Epithelial cell of prostate (primary cell): Measurements from ENCODE around the gene PLAAT3.
"Not testable (repeated sequence)": the region's sequence is repeated elsewhere in the genome, so short reads cannot be mapped to it uniquely, and the experiment has no call there.

Experiments used
- DNase-seq: peaks from one replicate; pipeline ENCODE4 v3.0.0-alpha.2; 2011; ENCODE audit warnings: low read depth, low spot score
- H3K27ac ChIP-seq: fragments of 450-650 bp; 2 replicates; pipeline ENCODE4 v1.5.1; 2017; ENCODE audit warnings: mild to moderate bottlenecking

Gene PLAAT3

DNA sequence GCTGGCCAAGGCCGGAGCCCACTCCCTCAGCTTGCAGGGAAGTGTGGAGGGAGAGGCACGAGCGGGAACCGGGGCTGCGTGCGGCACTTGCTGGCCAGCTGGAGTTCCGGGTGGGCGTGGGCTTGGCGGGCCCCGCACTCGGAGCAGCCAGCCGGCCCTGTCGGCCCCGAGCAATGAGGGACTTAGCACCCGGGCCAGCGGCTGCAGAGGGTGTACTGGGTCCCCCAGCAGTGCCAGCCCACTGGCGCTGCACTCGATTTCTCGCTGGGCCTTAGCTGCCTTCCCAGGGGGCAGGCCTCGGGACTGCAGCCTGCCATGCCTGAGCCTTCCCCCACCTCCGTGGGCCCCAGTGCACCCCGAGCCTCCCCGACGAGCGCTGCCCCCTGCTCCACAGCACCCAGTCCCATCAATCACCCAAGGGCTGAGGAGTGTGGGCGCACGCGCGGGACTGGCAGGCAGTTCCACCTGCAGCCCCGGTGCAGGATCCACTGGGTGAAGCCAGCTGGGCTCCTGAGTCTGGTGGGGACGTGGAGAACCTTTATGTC lies 64.0 kb downstream of the PLAAT3 start:
- not testable (repeated sequence) for H3K27ac ChIP-seq, DNase-seq

DNA sequence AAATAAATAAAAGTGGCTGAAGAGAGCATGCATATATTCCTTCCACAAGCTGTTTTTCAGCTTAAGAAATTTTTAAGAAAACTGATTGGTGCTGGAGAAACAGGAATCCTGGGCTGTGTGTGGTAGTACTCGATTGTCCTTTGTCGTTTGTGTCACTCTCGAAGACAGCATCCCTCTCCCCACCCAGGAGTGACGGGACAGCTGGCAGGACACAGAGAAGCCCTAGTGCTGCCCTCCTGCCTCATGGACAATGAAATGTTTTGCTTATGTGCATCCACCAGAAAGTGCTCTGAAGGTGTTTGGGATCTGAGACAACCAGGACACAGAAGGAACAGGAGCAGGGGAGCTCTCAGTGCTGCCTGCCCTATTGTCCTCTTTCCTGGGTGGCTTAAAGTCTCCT lies 64.8 kb downstream of the PLAAT3 start:
- DNase-seq: no peak
- no peak overlapping the region for H3K27ac ChIP-seq

DNA sequence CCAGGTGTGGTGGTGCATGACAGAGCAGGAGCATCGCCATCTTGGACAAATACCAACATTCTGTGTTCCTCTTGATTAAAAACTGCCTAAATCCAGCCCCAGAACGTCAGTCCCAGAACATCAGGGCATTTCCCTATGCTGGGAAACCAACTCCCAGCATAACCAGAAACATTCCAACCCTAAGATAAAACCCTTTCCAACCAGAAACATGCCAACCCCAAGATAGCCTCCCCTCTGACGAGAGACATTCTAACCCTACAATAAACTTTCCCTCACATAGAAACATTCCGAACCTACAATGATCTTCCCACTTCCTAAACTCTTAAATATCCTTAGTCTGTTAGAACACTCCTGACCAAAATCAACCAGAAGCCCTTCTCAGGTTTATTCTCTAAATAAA lies 66.1 kb downstream of the PLAAT3 start:
- no peak overlapping the region for H3K27ac ChIP-seq
- DNase-seq: no peak

GRCh38 chr11:63547061-63547460 lies 67.2 kb downstream of the PLAAT3 start:
- DNase-seq: no peak
- H3K27ac ChIP-seq: no peak overlapping the region

DNA sequence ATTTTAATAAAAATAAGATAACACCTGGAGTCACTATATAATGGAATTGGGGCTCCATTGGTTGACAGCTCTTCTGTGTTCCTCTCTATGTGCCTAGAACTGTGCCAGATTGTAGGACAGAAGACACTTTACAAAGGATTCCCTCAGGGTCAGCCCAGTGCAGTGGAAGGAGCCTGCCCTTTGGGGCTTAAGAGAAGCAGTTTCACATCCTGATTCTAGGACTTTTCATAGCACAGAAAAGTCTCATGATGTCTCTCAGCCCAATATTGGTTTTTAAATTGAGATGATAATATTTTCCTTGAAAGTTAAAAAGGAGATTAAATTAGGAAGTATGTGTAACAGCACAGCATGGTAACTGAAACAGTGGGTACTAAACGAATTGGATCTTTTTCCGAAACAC lies 70.5 kb downstream of the PLAAT3 start:
- no peak overlapping the region for H3K27ac ChIP-seq
- DNase-seq: no peak

DNA sequence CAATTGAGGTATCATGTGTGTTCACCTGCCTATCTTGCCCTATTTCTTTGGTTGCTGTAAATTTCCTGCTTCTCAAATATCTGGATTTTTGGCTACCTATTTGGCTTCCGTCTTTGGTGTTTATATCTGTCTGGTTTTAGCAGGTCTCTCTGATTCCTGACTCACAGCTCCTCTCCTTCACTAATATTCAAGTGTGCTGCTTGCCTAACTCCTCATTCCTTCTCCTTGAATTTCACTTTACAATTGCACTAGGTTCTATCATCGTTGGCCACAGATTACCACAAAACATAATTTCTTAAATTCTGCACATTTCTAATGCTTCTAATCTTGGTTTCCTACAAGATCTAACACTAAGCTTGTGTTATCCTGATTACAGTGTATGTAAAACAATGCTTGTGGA lies 71.7 kb downstream of the PLAAT3 start:
- not testable (repeated sequence) for H3K27ac ChIP-seq, DNase-seq

DNA sequence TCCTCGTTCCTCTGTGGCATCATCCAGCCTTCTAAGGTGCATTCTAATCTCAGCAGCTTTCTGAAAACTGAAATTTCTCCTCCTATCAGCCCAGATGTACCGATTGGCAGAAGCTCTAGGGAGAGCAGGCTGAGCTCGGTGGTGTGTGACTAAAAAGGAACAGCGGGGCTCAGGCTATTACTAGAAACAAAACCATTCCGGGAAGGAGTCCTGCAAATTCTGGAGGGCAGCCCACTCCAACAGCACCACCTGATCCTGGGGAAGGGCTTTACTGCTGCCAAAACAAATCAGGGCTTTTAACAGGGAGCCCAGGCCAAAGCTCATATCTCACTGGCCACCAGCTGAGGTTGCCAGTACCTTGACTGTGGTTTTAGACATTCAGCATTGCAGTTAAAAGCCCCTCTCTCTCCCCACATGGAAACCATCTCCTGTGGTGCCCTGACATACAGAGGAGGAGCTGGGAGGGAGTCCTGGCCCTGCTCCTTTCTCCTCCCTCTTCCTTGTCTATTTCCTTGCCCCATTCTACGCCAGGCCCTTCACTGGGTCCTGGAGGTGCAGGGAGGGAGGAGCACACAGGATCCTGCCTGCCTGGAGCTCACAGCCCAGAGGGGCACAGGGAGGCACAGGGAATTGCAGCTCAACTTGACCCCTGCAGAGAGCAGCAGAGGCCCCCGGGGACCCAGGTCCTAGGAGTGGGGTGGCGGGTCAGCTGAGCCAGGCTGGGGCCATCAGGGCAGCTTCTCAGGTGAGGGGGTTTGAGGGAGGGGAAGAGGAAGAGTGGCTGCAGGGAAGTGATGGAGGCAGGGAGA lies 76.7 kb downstream of the PLAAT3 start:
- DNase-seq: no peak
- H3K27ac ChIP-seq: no peak overlapping the region

GRCh38 chr11:63536669-63537292 lies 77.5 kb downstream of the PLAAT3 start, which contains the start of gene PLAAT4:
TSS of gene PLAAT4 (plus strand) at chr11:63536808. CDS start at chr11:63536869, 61 bp downstream.
- no peak within 1 kb of the TSS for H3K27ac ChIP-seq
- DNase-seq: no peak

GRCh38 chr11:63535734-63536133 lies 78.5 kb downstream of the PLAAT3 start:
- DNase-seq: no peak

DNA sequence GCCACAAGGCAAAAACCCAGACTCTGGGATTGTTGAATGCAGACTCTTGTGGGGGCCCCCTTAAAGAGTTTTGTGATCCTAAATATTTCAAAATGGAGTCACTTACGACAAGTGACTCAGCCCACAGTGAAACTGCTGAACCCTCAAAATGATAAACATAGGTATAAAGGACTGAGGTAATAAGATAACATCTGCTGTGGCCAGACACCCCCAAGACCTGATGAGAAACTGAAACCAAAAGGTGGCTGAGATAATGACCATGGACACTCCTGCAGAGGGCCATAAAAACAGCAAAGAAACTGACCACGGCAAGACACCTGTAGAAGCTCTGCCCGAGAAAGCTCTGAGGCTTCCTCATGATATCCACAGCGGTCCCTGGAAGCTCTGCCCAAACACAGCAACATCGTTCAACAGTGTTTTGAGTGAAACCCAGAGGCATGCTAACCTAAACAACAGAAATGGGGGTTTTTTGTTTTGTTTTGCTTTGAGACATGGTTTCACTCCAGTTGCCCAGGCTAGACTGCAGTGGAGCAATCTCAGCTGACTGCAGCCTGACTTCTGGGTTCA lies 79.3 kb downstream of the PLAAT3 start:
- DNase-seq: no peak
- no peak overlapping the region for H3K27ac ChIP-seq

More at GRCh38 chr11:63535734-63536133, 78.5 kb downstream of the PLAAT3 start:
- H3K27ac ChIP-seq: no peak overlapping the region

DNA sequence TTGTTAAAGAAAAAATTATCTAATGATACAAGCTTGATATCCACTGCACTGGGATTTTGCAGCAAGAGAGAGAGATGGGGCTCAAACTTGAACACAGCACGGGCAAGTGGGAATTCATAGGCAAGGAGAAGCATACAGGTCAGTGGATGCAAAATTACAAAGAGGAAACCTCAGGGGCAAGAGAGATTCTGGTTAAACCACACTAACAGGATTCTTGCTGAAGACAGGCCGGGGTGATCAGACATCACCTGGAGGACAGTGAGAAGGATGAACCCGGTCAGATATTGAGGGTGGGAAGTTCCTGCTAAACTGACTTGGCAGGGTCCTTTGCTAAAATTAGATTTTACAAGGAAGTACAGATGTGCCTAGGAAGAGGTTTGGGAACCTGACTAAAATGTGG lies 80.2 kb downstream of the PLAAT3 start:
- H3K27ac ChIP-seq: no peak overlapping the region
- DNase-seq: no peak

DNA sequence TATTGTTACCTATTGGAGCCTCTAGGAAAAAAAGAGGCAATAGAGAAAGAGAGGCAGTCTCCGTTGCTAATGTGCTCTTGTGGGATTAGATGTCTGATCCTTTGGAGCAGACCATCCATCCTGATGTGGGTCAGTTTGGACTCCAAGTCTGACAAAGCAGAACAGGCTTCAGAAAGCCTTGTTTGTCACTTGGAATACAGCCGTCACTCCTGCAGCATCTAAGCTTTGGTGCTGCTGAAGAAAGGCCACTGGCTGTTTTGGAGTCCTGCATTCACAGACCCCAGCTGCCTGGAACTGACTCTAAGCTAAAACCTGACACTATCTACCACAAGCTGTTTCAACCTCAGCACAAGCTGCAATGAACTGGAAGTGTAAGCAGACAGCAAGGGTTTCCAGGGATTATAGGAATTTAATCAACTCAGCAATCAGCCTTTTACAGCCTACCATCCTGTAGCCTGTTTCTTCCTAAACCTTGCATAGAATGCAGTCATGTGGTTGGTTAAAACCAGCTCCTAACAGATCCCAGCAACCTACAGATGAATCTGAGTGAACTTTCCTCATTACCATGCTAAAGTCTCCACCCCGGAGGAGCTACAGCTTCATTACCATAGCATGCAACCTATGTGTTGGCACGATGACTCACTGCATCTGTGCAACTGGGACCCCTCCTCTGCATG lies 81.3 kb downstream of the PLAAT3 start:
- DNase-seq: no peak
- no peak overlapping the region for H3K27ac ChIP-seq

- no peak for DNase-seq
- H3K27ac ChIP-seq: no peak overlapping the region
Observed at GRCh38 chr11:63532117-63532516, 82.1 kb downstream of the PLAAT3 start.

GRCh38 chr11:63531074-63531792 lies 83.0 kb downstream of the PLAAT3 start:
- peak overlapping the region; percentile 53 for H3K27ac ChIP-seq
- peak; percentile 76 for DNase-seq

DNA sequence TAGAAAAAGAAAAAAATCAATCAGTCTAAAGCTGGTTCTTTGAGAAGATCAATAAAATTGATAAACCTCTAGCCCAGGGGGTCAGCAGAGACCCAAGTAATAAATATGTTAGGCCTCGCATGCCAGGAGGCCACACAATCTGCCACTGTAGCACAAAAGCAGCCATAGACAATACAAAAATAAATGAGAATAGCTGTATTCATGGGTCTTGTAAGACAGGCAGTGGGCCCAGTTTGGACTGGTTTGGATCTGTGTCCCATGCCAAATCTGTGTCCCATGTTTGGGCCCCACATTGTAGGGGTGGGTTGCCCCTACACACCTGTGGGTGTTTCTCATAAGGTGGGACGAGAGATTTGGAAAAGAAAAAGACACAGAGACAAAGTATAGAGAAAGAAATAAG lies 84.2 kb downstream of the PLAAT3 start:
- no peak for DNase-seq
- peak overlapping the region; percentile 60 for H3K27ac ChIP-seq

- H3K27ac ChIP-seq: peak overlapping the region; percentile 60
Observed at GRCh38 chr11:63529373-63529772, 84.9 kb downstream of the PLAAT3 start.

DNA sequence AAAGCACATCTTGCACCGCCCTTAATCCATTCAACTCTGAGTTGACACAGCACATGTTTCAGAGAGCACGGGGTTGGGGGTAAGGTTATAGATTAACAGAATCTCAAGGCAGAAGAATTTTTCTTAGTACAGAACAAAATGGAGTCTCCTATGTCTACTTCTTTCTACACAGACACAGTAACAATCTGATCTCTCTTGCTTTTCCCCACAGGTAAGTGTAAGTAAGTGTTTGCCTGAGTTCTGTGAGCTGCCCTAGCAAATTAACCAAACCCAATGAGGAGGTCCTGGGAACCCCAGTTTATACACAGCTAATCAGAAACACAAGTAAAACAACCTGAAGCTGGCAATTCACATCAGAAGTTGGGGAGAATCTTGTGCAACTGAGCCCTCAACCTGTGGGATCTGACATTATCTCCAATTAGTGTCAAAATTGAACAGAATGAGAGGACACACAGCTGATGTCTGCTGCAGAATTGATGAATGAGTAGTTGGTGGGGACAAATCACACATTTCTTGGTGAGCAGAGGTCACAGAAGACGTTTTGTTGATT lies 85.4 kb downstream of the PLAAT3 start:
- peak overlapping the region; percentile 60 for H3K27ac ChIP-seq
- not testable (repeated sequence) for DNase-seq

More at GRCh38 chr11:63529373-63529772, 84.9 kb downstream of the PLAAT3 start:
- not testable (repeated sequence) for DNase-seq

DNA sequence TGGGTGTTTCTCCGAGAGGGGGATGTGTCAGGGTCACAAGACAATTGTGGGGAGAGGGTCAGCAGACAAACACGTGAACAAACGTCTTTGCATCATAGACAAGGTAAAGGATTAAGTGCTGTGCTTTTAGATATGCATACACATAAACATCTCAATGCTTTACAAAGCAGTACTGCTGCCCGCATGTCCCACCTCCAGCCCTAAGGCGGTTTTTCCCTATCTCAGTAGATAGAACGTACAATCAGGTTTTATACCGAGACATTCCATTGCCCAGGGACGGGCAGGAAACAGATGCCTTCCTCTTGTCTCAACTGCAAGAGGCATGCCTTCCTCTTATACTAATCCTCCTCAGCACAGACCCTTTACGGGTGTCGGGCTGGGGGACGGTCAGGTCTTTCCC lies 86.1 kb downstream of the PLAAT3 start:
- DNase-seq: not testable (repeated sequence)
- peak overlapping the region; percentile 60 for H3K27ac ChIP-seq

DNA sequence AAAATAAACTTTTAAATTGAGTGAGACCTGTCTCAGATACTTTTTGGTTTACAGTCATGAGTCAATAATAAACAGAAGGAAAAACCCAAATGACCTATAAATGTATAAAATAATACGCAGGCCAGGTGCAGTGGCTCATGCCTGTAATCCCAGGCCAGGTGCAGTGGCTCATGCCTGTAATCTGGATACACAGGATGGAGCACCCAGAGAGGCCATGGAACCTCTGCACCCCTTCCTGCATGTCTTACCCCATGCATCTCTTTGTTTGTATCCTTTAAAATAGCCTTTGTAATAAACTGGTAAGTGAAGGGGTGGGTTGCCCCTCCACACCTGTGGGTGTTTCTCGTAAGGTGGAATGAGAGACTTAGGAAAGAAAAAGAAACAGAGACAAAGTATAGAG lies 86.6 kb downstream of the PLAAT3 start:
- DNase-seq: no peak
- H3K27ac ChIP-seq: peak overlapping the region; percentile 60
